IPS-11a (cell line): ENCODE measurements around the gene PALS2.

Source experiments
- H3K4me3 ChIP-seq: one replicate; pipeline ENCODE4 v1.5.1; 2013; ENCODE audit warnings: low read depth, low read length, control low read depth

The PALS2 gene

GRCh38 chr7:24587853-24588252 lies 14.6 kb downstream of the PALS2 start:
- H3K4me3 ChIP-seq: no peak overlapping the region

GRCh38 chr7:24591152-24591551 lies 17.9 kb downstream of the PALS2 start:
- H3K4me3 ChIP-seq: no peak overlapping the region

- no peak overlapping the region for H3K4me3 ChIP-seq
Observed at GRCh38 chr7:24595671-24596418, 22.6 kb downstream of the PALS2 start.

GRCh38 chr7:24597014-24597413 lies 23.8 kb downstream of the PALS2 start:
- no peak overlapping the region for H3K4me3 ChIP-seq

GRCh38 chr7:24601600-24601999 lies 28.3 kb downstream of the PALS2 start:
- no peak overlapping the region for H3K4me3 ChIP-seq

- no peak overlapping the region for H3K4me3 ChIP-seq
Observed at GRCh38 chr7:24602860-24603456, 29.7 kb downstream of the PALS2 start.

GRCh38 chr7:24604630-24605029 lies 31.4 kb downstream of the PALS2 start:
- no peak overlapping the region for H3K4me3 ChIP-seq

- no peak overlapping the region for H3K4me3 ChIP-seq
Observed at GRCh38 chr7:24608504-24608903, 35.3 kb downstream of the PALS2 start.

GRCh38 chr7:24609059-24609458 lies 35.8 kb downstream of the PALS2 start:
- H3K4me3 ChIP-seq: no peak overlapping the region

GRCh38 chr7:24609570-24609969 lies 36.3 kb downstream of the PALS2 start:
- H3K4me3 ChIP-seq: no peak overlapping the region

GRCh38 chr7:24611130-24611529 lies 37.9 kb downstream of the PALS2 start:
- no peak overlapping the region for H3K4me3 ChIP-seq

GRCh38 chr7:24617957-24618616 lies 44.8 kb downstream of the PALS2 start:
- H3K4me3 ChIP-seq: no peak overlapping the region

GRCh38 chr7:24619978-24620377 lies 46.7 kb downstream of the PALS2 start:
- H3K4me3 ChIP-seq: no peak overlapping the region

GRCh38 chr7:24622646-24623182 lies 49.5 kb downstream of the PALS2 start:
- no peak overlapping the region for H3K4me3 ChIP-seq
